LNCaP clone FGC (cell line): ENCODE measurements around the gene NRF1.

Experiments
- DNase-seq: peaks from one replicate; pipeline ENCODE4 v3.0.0-alpha.2; 2011; ENCODE audit warnings: low read depth
- H3K4me3 ChIP-seq: 2 replicates; pipeline ENCODE4 v1.5.1; 2011; ENCODE audit warnings: mild to moderate bottlenecking, low read depth, low read length, control low read depth
- CTCF ChIP-seq: IDR thresholded peaks from 2 replicates; pipeline ENCODE4 v1.5.1; 2012; ENCODE audit warnings: mild to moderate bottlenecking; ENCODE audit not compliant: control insufficient read depth, insufficient read depth; ENCODE audit errors: extremely low read depth

NRF1 gene

DNA sequence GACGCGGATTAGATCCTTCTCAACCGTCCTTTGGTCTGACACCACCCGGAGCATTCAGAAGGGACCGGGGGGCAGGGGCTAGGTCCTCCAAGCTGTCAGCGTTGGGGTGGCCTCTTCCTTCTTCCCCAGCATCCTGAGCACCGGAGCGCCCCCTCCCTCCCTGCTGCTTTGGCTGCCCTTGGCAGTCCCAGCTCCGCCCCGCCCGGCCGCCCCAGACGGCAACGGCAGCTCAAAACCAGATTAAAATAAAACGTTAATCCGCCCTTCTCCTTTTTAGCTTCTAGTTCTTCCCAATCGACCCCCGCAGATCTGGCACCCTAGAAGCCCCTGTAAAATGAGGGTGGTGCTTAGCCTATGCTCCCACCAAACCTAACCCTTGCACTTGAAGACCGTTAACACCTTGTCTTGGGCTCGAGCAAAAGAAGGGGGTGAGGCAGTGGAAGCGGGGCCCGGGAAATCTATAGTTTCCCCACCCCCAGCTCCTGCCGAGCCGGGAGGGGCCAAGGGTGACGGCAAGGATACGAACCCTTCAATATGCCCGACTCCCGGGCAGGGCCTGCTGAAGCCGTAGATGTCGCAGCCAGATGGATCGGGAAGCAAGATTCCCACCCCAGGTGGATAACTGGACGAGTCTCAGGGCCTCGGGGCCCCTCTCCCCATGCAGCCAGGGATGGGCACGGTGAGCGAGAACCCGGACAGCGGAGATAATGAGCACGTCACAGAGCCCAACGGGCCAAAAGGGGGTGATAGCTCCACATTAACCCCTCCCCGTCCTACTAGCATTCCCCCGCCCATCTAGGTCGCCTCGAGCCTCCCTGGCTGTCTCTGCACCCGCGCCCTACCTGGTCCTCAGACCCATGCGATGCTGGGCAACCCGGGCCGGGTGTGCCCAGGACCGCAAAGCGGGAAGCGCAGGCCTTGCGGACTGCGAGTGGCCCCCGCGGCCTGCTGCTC lies 169.7 kb downstream of the NRF1 start:
- H3K4me3 ChIP-seq, result peak overlapping the region; percentile 90
- no peak for TF ChIP-seq CTCF
- no peak for DNase-seq

GRCh38 chr7:129781928-129782817 lies 170.7 kb downstream of the NRF1 start:
- TF ChIP-seq CTCF, result no peak
- no peak overlapping the region for H3K4me3 ChIP-seq
- DNase-seq, result no peak

DNA sequence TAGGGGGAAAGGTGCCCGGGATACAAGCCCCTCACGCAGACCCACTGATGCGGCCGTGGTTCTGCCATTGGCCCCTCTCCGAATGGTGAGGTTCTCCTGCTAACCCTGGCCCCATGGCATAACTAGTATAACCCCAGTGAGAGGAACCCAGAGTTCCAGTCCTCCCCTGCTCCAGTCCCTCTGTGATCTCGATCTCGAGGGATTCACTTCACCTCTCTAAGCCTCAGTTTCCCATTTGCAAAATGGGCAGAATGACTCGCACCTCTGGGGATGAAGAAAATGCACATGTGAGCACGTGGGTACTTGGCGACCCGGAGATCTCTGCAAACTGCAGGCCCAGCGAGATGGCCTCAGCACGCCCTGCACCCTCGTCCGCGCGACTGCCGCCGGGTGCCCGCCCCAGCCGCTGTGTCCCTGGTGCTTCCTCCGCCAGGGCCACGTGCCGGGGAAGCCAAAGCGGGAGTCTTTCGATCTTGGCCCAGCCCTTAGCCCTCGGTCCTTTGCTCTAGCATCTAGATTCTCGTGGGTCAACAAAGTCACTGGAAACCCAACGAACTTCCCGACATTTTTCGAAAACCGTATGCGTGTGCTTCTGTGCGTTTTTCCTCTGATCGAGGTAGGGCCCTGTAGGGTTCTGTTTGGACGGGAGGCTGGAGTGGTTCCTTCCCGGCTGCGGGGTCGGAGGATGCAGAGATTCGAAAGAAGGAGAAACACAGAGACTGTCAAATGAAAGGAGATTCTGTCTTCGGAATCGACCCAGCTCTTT lies 171.5 kb downstream of the NRF1 start:
- no peak for DNase-seq
- no peak for TF ChIP-seq CTCF
- no peak overlapping the region for H3K4me3 ChIP-seq

DNA sequence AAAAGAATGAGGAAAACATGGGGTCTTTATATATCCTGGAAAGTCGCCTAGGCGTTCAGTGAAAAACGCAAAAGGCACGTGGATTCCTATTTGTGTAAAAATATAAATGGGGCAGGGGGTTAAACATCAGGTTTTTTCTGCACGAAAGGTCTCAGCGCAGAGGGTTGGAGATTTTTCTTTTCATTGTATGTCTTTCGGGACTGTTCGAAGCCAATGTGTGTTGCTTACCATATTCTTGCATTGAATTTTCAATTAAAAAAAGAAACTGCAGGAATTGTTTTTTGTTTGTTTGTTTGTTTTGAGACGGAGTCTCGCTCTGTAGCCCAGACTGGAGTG lies 172.0 kb downstream of the NRF1 start:
- DNase-seq, result no peak
- no peak overlapping the region for H3K4me3 ChIP-seq
- no peak for TF ChIP-seq CTCF

DNA sequence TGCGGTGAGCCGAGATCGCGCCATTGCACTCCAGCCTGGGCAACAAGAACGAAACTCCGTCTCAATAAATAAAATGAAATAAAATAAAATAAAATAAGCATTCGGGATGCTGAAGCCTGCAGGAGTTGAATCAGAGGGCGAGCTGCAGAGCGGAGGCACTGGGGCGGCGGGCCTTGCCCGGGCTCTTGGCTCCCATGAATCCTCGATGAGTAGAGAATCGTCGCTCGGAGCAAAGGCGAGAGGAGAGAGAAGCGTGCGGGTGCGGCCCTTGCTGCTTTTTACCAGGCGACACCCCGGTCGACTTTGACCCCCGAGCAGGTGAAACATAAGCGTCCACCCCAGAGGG lies 172.9 kb downstream of the NRF1 start:
- H3K4me3 ChIP-seq, result no peak overlapping the region
- DNase-seq, result no peak
- TF ChIP-seq CTCF, result no peak

DNA sequence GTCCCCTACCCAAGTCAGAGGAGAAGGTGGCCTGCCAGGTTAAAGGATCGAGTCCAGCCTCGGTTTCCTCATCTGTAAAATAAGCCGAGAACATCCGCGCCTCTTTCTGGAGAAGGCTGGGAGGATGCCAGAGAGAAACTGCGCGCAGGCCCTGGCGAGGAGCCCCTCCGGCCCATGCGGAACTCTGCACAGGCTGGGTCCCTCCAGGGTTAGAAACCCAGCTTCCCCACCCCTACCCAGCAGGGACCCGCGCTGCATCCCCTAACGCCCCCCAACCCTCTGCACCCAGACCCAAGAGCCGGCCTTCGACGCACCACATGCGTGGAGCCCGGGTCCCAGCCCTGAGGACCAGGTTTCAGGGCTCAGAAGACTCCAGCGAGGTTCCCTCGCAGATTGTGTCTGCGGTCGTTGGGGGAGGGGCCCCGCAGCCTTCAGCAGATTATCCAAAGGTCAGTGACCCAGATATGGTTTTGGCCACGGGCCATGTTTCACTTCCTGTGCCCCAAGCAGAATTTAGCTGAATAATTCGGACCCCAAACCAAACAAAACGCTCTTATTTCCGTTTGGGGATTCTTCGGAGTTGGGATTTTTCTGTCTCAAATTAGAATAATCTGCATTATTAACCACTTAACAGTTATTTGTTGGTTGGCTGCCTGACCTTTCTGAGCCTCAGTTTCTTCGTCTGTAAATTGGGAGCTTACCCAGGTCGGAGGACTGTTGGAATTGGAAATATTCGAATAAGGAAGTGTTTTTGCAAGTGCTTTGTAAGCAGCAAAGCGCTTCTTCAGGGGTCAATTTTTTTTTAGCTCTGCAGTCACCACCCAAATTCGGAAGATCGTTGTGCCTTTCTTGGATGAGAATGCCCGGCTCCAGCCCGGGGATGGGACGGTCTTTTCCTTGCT lies 173.5 kb downstream of the NRF1 start:
- no peak for DNase-seq
- TF ChIP-seq CTCF, result no peak
- H3K4me3 ChIP-seq, result no peak overlapping the region
